ENCODE results near the gene GAD1.

GAD1 gene

GRCh38 chr2:170846314-170846713 is 29.6 kb downstream of the GAD1 start:
- no peak for DNase-seq

GRCh38 chr2:170847716-170848115 is 31.0 kb downstream of the GAD1 start:
- DNase-seq = no peak

DNA sequence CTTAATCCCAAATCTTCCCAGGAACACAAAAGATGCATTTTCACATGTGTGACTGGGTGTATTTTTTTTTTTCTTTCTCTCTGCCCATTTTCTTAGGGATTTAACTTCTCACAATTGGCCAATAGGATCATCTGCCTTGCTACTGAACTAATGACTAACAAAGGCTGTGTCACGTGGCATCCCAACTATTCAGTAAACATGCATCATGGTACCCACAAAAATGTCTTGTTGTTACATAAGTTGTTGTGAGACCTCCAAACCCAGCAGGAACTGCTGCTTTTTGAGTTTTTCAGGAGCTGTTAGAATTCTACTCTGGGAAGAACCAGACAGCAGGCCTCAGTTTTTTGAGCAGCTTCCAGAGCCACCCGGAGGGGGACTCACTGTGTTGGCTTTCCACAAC is 31.9 kb downstream of the GAD1 start:
- DNase-seq = no peak

DNA sequence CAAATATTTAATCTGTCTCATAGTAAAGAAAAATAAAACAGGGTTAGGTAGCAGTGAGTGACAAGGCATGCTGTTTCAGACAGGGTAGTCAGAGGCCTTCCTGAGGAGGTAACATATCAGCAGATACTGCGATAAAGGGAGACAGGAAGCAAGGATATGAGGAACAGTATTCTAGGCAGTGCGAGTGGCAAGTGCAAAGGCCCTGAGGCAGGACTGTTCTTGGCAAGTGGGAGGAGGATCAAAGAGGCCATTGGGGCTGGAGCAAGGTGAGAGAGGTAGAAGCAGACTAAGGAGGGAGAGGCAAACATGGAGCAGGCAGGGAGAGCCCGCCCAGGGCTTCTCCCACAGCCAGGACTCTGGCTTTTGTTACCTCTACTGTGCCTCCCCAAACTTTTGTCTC is 33.6 kb downstream of the GAD1 start:
- no peak for DNase-seq

GRCh38 chr2:170851635-170852034 is 34.9 kb downstream of the GAD1 start:
- DNase-seq = no peak

DNA sequence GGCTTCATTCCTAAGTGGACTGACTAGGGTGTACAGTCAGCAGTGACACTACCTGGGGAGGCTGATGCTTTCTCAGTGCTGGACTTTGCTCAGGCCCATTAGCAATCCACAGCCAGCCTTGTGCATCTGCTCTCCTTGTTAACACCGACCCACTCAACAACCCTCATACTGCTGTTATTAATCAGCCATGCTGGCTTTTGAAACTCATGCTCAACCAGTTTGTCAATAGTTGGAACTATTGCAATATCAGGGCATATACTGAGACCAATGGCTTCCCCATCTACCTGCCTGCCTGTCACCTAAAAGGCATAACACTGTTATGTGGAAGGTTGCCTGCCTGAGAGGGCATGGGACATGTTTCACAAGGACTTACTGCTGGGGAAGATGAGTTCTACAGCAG is 39.4 kb downstream of the GAD1 start:
- no peak for DNase-seq

GRCh38 chr2:170862286-170862902 is 45.7 kb downstream of the GAD1 start:
- no peak for DNase-seq

DNA sequence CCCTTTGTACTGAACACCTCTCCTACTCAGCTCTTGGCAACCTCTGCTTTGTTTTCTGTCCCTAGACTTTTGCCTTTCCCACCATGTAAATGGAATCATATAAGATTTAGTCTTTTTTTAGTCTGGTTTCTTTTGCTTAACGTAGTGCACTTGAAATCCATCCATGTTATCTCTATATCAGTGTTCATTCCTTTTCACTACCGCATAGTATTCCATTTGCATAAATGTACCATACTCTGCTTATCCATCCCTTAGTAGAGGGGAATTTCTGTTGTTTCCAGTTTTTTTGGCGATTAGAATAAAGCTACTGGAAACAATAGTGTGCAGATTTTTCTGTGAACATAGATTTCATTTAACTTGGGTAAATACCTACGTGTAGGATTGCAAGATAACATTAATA is 46.4 kb downstream of the GAD1 start:
- no peak for DNase-seq

GRCh38 chr2:170869036-170869435 is 52.3 kb downstream of the GAD1 start:
- no peak for DNase-seq

DNA sequence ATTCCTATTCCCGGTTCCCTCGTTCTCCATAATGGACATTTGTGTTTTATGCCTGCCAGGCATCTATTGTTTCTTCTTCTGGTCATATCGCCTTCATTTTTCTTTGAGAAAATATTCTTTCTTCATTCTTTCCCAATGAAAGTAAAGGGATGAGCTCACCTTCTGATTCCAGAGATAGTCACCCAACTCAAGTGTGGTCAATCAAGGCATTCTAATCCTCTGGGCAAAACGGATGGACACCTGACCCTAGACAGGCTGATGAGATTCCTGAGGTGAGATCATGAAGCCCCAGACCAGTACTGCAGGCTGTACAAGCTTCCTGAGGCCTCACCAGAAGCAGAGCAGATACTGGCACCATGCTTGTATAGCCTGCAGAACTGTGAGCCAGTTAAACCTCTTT is 52.8 kb downstream of the GAD1 start:
- DNase-seq = no peak

GRCh38 chr2:170873035-170873692 is 56.5 kb downstream of the GAD1 start:
- DNase-seq = peak; percentile 76

GRCh38 chr2:170878066-170878465 is 61.4 kb downstream of the GAD1 start:
- no peak for DNase-seq

GRCh38 chr2:170878505-170878904 is 61.8 kb downstream of the GAD1 start:
- no peak for DNase-seq

GRCh38 chr2:170881840-170882239 is 65.2 kb downstream of the GAD1 start:
- no peak for DNase-seq

GRCh38 chr2:170882758-170883157 is 66.1 kb downstream of the GAD1 start:
- DNase-seq = no peak

DNA sequence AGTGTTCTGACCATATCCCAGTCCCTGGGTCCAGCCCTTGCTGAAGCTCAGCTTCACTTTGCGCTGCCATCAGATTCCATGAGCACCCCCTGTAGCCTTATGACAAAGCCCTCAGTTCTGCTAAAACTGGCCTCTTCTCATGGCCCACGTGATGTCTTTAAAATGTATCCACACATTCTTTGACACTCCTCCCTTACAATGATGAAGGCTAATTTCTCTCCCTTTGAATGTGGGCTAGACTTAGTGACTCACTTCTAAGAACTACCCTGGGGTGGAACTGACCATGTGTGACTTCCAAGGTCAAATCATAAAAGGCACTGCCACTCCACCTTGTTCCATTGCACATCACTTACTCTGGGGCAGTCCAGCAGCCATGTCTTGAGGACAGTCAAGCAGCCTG is 67.0 kb downstream of the GAD1 start:
- no peak for DNase-seq

- DNase-seq = no peak
Measured at GRCh38 chr2:170885130-170885791, 68.6 kb downstream of the GAD1 start.

GRCh38 chr2:170886386-170886785 is 69.7 kb downstream of the GAD1 start:
- no peak for DNase-seq

GRCh38 chr2:170887496-170887895 is 70.8 kb downstream of the GAD1 start:
- DNase-seq = no peak

GRCh38 chr2:170887896-170888295 is 71.2 kb downstream of the GAD1 start:
- no peak for DNase-seq

GRCh38 chr2:170891893-170892292 is 75.2 kb downstream of the GAD1 start:
- no peak for DNase-seq

DNA sequence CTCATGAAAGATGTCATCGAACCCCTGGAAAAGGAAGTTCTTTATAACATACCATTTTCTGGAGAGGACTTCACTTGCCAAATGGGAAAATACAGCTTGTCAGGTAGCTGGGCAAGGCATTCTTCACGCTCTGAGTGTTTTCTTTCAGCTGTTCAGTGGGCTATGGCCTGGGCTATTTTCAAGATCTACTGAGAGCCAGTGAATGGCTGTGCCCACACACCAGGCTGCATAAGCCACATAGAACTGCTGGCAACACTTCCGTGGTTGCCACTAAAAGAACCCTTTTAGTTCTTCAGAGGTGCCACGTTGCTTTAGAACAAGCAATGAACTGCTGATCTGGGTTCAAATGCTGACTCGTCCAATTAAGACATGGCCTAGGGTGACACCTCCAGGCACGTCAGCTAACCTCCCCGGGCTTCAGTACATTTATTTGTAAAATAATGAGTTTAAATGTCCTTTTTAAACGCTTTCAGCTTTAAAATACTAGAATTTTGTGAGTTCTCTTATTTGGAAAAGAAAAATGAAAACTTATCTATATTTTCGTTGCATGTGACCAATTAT is 75.8 kb downstream of the GAD1 start:
- DNase-seq = no peak

DNA sequence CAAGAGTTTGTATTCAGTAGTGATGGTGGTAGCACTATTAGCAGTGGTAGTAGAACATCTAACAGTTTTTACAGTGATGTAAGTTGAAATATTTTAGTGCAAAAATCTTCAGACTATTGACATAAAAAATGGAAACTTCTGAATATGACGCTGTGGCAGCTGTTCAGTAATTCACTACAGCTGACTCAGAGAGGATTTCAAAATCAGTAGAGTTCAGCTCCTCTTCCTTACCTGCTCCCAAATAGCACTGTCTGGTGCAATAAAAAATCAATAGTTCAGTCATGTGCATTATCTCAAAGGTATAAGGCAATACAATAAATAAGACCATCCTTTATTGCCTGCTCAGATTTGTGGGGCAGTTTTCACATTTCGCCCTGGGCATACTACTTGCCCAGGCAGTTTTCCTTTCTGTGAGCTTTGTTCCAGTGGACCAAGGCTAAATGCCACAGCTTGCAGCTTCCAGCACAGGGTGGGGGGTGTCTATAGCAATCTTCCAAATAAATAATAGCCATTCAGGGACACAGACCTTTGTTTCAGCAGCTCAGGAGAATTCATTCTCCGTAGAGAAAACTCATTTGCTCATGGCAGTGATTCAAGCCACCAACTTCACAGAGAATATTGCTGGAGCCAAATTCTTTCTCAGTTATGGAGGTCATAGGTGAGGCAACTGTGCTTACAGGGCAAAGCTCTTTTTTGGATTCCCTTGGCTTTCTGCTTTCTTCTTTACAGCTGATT is 78.5 kb downstream of the GAD1 start:
- no peak for DNase-seq

DNA sequence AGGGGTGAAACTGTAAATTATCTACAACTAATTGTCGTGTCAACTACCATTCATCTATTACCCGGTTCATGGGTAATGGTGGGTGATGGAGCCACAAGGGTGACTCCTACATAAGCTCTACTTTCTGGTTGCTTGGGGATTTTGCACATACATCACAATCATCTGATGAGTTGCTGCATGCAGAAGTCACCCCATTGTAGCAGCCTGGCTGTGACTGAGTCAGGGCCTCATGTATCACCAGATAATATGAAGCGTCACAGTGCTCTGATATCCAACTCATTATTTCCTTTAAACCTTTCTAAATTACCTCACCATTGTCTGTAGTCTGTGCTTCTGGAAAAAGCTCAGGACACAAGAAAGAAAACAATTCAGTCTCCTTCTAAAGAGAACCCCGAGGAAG is 79.9 kb downstream of the GAD1 start:
- no peak for DNase-seq

All from activated naive CD4-positive, alpha-beta T cell treated with Interleukin-2 at 50 U/mL for 16 hours (primary cell).